ENCODE data around the gene HNF1A.
A peak's percentile ranks its signal among the peaks of the same experiment; 100 is the strongest.

GRCh38 chr12:121009741-121010140 is 31.4 kb downstream of the HNF1A start:
- TF ChIP-seq POLR2A (IDR thresholded peaks at IDR 0.05) (no peak), CTCF (IDR thresholded peaks at IDR 0.05) (peak; percentile 45 to 63 (median 58))

Measured in right lobe of liver (tissue), 4 donors.